MM.1S (cell line): ENCODE results near the gene CKS2.

ENCODE experiments used
- DNase-seq: peaks from one replicate; pipeline ENCODE4 v3.0.0-alpha.2; 2015
- H2AFZ ChIP-seq: fragments of 300-600 bp; sonication (generic); 2 replicates; pipeline ENCODE4 v1.6.0; 2016; ENCODE audit warnings: antibody characterized with exemption, low read length
- H3F3A ChIP-seq: fragments of 300-600 bp; sonication (generic); 2 replicates; pipeline ENCODE4 v1.6.1; 2016; ENCODE audit warnings: mild to moderate bottlenecking, antibody characterized with exemption, low read length, moderate library complexity, mixed read lengths; ENCODE audit not compliant: insufficient read depth
- H3K27ac ChIP-seq: fragments of 300-600 bp; sonication (generic); 2 replicates; pipeline ENCODE4 v1.5.1; 2016; ENCODE audit warnings: mild to moderate bottlenecking, low read length
- H3K27me3 ChIP-seq: fragments of 300-600 bp; sonication (generic); replicated peaks from 2 replicates; pipeline ENCODE4 v1.6.0; 2016; ENCODE audit warnings: low read length; ENCODE audit not compliant: insufficient read depth
- H3K36me3 ChIP-seq: fragments of 300-600 bp; sonication (generic); replicated peaks from 2 replicates; pipeline ENCODE4 v1.6.1; 2016; ENCODE audit warnings: mild to moderate bottlenecking, low read length, mixed read lengths; ENCODE audit not compliant: insufficient read depth
- H3K4me1 ChIP-seq: fragments of 300-600 bp; sonication (generic); 2 replicates; pipeline ENCODE4 v1.6.1; 2016; ENCODE audit warnings: low read length, mixed read lengths
- H3K4me2 ChIP-seq: fragments of 300-600 bp; sonication (generic); 2 replicates; pipeline ENCODE4 v1.6.0; 2016; ENCODE audit warnings: low read depth, low read length
- H3K4me3 ChIP-seq: fragments of 300-600 bp; sonication (generic); 2 replicates; pipeline ENCODE4 v1.5.1; 2016; ENCODE audit warnings: low read length, mixed read lengths
- H3K79me2 ChIP-seq: fragments of 300-600 bp; sonication (generic); 2 replicates; pipeline ENCODE4 v1.6.1; 2016; ENCODE audit warnings: mixed run types, low read length, mixed read lengths
- H3K9ac ChIP-seq: fragments of 300-600 bp; sonication (generic); 2 replicates; pipeline ENCODE4 v1.6.1; 2016; ENCODE audit warnings: low read length, mixed read lengths
- H3K9me2 ChIP-seq: fragments of 300-600 bp; sonication (generic); replicated peaks from 2 replicates; pipeline ENCODE4 v1.6.1; 2016; ENCODE audit warnings: mild to moderate bottlenecking, low read length, mixed read lengths; ENCODE audit not compliant: insufficient read depth
- H3K9me3 ChIP-seq: fragments of 300-600 bp; sonication (generic); replicated peaks from 2 replicates; pipeline ENCODE4 v1.6.1; 2016; ENCODE audit warnings: mild to moderate bottlenecking, low read length, mixed read lengths; ENCODE audit not compliant: insufficient read depth
- H4K20me1 ChIP-seq: fragments of 300-600 bp; sonication (generic); 2 replicates; pipeline ENCODE4 v1.6.1; 2016; ENCODE audit warnings: mild to moderate bottlenecking, low read length, moderate library complexity, mixed read lengths; ENCODE audit not compliant: insufficient read depth
- EZH2 ChIP-seq: fragments of 300-600 bp; sonication (generic); optimal IDR thresholded peaks from 2 replicates; pipeline ENCODE3; 2017; ENCODE audit warnings: low read depth, mild to moderate bottlenecking, antibody characterized with exemption, low read length, mixed read lengths
- EZH2phosphoT487 ChIP-seq: fragments of 300-600 bp; sonication (generic); IDR thresholded peaks from 2 replicates; pipeline ENCODE4 v1.6.1; 2018; ENCODE audit warnings: antibody characterized with exemption, low read length
- TF ChIP-seq, protein P1 (sequence below): fragments of 300-600 bp; sonication (generic); IDR thresholded peaks from 2 replicates; pipeline ENCODE4 v1.5.1; 2016; ENCODE audit warnings: antibody characterized with exemption, low read length, mixed read lengths

Gene CKS2

DNA sequence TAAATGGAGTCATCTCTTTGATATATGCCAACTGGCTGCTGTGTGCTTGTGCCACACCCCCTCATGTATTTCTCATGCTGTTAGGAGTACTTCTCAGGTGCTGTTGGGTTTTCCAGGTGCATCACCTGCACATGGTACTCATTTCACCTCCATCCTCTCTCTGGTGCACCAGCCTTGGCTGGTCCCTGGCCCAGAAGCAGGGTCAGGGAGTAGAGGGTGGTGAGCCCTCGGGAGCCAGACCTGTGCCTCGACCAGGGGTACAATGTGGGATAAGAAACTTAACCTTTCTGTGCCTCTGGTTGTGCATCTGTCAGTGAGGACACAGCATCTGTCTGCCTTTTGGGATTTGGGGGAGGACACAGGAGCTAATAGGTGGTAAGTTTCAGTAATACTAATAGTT is 45.8 kb downstream of the CKS2 start:
- no peaks in the 10 kb centered on the region for H4K20me1 ChIP-seq
- H3K9me2 ChIP-seq = no peaks in the 10 kb centered on the region

DNA sequence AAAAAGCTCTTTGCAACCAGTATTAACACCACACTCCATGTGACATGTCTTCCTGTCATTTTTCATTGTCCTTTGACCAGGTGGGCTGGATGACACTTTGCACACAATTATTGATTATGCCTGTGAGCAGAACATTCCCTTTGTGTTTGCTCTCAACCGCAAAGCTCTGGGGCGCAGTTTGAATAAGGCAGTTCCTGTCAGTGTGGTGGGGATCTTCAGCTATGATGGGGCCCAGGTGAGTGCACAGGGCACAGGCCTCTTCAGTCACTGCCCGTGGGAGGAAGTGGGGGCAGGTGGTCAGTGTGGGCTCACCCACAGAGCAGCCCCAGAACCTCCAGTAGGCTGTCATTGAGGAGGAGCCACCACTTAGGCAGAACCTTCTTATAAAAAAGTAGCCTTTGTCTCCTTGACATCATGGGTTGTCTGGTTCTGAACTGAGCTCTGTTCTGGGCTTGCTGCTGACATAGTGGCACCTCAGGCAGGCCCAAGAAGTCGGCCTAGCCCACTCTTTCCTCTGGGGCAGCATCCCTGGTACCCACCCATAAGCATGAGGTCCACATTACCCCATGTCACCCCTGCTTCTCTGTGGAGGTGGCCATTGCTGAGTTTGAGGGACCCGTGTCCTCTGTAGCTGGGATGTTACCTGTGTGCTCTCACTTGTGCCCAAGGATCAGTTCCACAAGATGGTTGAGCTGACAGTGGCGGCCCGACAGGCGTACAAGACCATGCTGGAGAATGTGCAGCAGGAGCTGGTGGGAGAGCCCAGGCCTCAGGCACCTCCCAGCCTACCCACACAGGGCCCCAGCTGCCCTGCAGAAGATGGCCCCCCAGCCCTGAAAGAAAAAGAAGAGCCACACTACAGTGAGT is 46.6 kb downstream of the CKS2 start:
- TF ChIP-seq EZH2phosphoT487 (no peak), EZH2 (no peak)
- TF ChIP-seq, protein P1, sequence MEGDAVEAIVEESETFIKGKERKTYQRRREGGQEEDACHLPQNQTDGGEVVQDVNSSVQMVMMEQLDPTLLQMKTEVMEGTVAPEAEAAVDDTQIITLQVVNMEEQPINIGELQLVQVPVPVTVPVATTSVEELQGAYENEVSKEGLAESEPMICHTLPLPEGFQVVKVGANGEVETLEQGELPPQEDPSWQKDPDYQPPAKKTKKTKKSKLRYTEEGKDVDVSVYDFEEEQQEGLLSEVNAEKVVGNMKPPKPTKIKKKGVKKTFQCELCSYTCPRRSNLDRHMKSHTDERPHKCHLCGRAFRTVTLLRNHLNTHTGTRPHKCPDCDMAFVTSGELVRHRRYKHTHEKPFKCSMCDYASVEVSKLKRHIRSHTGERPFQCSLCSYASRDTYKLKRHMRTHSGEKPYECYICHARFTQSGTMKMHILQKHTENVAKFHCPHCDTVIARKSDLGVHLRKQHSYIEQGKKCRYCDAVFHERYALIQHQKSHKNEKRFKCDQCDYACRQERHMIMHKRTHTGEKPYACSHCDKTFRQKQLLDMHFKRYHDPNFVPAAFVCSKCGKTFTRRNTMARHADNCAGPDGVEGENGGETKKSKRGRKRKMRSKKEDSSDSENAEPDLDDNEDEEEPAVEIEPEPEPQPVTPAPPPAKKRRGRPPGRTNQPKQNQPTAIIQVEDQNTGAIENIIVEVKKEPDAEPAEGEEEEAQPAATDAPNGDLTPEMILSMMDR = no peak
- no peaks in the 10 kb centered on the region for H3F3A ChIP-seq
- peaks cover 5% of the 10 kb centered on the region; the same call in 1 of the 2 replicates for H3K4me1 ChIP-seq
- H4K20me1 ChIP-seq = no peaks in the 10 kb centered on the region
- H3K4me3 ChIP-seq = no peak overlapping the region
- H3K27me3 ChIP-seq = no peaks in the 10 kb centered on the region
- no peaks in the 10 kb centered on the region for H3K9me3 ChIP-seq
- no peak overlapping the region for H3K4me2 ChIP-seq
- peaks cover 11% of the 10 kb centered on the region for H3K79me2 ChIP-seq
- no peak overlapping the region for H3K27ac ChIP-seq
- DNase-seq = no peak
- H2AFZ ChIP-seq = no peak overlapping the region
- H3K36me3 ChIP-seq = peaks cover 12% of the 10 kb centered on the region; the same call in 1 of the 2 replicates
- no peaks in the 10 kb centered on the region for H3K9me2 ChIP-seq
- no peak overlapping the region for H3K9ac ChIP-seq

More for the DNA sequence above, 45.8 kb downstream of the CKS2 start:
- peaks cover 19% of the 10 kb centered on the region for H3K79me2 ChIP-seq
- H3K27ac ChIP-seq = no peak overlapping the region
- no peaks in the 10 kb centered on the region for H3K9me3 ChIP-seq
- H3K9ac ChIP-seq = no peak overlapping the region
- DNase-seq = no peak
- no peak overlapping the region for H3K4me2 ChIP-seq
- H3K4me1 ChIP-seq = peaks cover 13% of the 10 kb centered on the region
- no peak for TF ChIP-seq EZH2
- TF ChIP-seq, protein P1 = no peak
- no peak for TF ChIP-seq EZH2phosphoT487
- H3K4me3 ChIP-seq = no peak overlapping the region
- peaks cover 12% of the 10 kb centered on the region; the same call in 1 of the 2 replicates for H3K36me3 ChIP-seq
- no peaks in the 10 kb centered on the region for H3F3A ChIP-seq
- H2AFZ ChIP-seq = no peak overlapping the region
- H3K27me3 ChIP-seq = no peaks in the 10 kb centered on the region

DNA sequence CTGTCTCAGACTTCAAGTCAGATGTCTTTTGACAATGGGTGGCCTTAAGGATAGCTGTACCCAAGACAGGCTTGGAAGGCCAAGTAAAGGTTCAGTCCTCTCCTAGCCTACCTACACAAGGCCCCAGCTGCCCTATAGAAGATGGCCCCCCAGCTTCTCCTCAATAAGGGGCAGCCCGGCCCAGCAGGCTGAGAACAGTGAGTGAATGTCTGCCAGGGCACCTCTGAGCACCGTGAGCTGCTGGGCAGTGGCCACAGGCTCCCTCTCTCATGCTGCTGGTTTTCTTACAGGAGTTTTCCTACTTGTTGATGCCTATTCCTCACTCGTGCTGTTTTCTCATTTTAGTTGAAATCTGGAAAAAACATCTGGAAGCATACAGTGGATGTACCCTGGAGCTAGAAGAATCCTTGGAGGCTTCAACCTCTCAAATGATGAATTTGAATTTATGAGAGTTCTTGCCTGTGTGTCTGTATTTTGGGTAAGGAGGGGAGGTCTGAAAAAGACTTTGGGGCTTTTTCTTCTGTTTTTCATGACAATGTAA is 47.5 kb downstream of the CKS2 start:
- no peak overlapping the region for H3K4me3 ChIP-seq
- DNase-seq = no peak
- H4K20me1 ChIP-seq = no peaks in the 10 kb centered on the region
- H3F3A ChIP-seq = no peaks in the 10 kb centered on the region
- no peak overlapping the region for H3K4me2 ChIP-seq
- no peaks in the 10 kb centered on the region for H3K27me3 ChIP-seq
- TF ChIP-seq EZH2 (no peak), EZH2phosphoT487 (no peak)
- TF ChIP-seq, protein P1 = no peak
- no peaks in the 10 kb centered on the region for H3K9me2 ChIP-seq
- no peak overlapping the region for H2AFZ ChIP-seq
- H3K79me2 ChIP-seq = peaks cover 2% of the 10 kb centered on the region; the same call in 1 of the 2 replicates
- H3K9me3 ChIP-seq = no peaks in the 10 kb centered on the region
- no peak overlapping the region for H3K27ac ChIP-seq
- H3K9ac ChIP-seq = no peak overlapping the region
- H3K4me1 ChIP-seq = no peaks in the 10 kb centered on the region
- peaks cover 12% of the 10 kb centered on the region; the same call in 1 of the 2 replicates for H3K36me3 ChIP-seq
